Neural progenitor cell (in vitro differentiated cells): ENCODE results near the gene ARHGAP31.

Experiments
- EZH2 ChIP-seq: fragments of 200-600 bp; sonication (generic); IDR thresholded peaks from 2 replicates; pipeline ENCODE4 v1.6.1; 2017; ENCODE audit warnings: antibody characterized with exemption, mild to moderate bottlenecking, moderate library complexity
- TF ChIP-seq, protein P1 (sequence below): fragments of 200-600 bp; sonication (generic); IDR thresholded peaks from 2 replicates; pipeline ENCODE4 v1.5.1; 2017; ENCODE audit warnings: antibody characterized with exemption, mild to moderate bottlenecking

DNA sequence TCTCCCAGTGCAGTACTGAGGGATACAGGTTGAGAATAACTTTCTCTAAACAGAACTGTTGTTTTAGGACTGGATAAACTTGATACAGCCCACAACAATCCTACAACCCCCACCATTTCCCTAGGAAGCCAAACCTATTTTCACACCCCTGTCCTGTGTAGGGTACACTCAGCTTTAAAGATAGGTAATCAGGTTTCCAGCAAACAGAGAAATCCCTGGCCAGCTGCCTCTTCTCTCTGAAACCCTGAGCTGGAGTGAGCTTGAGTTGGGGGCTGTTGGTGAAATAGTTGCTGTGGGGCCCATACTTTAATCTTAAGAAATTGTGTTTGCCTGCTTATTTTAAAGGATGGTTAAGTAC, 22.1 kb downstream of the ARHGAP31 start:
- TF ChIP-seq, protein P1, sequence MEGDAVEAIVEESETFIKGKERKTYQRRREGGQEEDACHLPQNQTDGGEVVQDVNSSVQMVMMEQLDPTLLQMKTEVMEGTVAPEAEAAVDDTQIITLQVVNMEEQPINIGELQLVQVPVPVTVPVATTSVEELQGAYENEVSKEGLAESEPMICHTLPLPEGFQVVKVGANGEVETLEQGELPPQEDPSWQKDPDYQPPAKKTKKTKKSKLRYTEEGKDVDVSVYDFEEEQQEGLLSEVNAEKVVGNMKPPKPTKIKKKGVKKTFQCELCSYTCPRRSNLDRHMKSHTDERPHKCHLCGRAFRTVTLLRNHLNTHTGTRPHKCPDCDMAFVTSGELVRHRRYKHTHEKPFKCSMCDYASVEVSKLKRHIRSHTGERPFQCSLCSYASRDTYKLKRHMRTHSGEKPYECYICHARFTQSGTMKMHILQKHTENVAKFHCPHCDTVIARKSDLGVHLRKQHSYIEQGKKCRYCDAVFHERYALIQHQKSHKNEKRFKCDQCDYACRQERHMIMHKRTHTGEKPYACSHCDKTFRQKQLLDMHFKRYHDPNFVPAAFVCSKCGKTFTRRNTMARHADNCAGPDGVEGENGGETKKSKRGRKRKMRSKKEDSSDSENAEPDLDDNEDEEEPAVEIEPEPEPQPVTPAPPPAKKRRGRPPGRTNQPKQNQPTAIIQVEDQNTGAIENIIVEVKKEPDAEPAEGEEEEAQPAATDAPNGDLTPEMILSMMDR, result no peak
- TF ChIP-seq EZH2, result no peak
